Gastroesophageal sphincter (tissue), 4 donors: ENCODE measurements around the gene DNAH11. TPM values are rescaled to one million over a fixed set of nuclear protein-coding genes. Genes with fewer than 3 reads are reported as not detected.
A peak's percentile ranks its signal among the peaks of the same experiment; 100 is the strongest.
"Not testable (repeated sequence)": the region's sequence is repeated elsewhere in the genome, so short reads cannot be mapped to it uniquely, and the experiment has no call there.

Source experiments
- ATAC-seq: fragments of 150-250 bp; one replicate; pipeline ENCODE4 v1.9.1; 2016; ENCODE audit warnings: mild to moderate bottlenecking, moderate library complexity
- H3K27ac ChIP-seq, 4 donors: fragments of 200-600 bp; sonication (generic) in 3 of 4; 1 replicate in 3 of 4; 2 replicates in 1 of 4; pipeline ENCODE4 v1.5.1; 2016 to 2019
- H3K27me3 ChIP-seq: fragments of 200-600 bp; sonication (generic); one replicate; pipeline ENCODE4 v1.5.1; 2019
- H3K36me3 ChIP-seq, 2 donors: fragments of 200-600 bp; sonication (generic); one replicate each; pipeline ENCODE4 v1.5.1; 2019; ENCODE audit warnings: control low read depth in 1 of 2
- H3K4me1 ChIP-seq, 3 donors: fragments of 200-600 bp; sonication (generic); 1 replicate in 2 of 3; 2 replicates in 1 of 3; pipeline ENCODE4 v1.5.1; 2016 to 2019; ENCODE audit warnings: control low read depth in 2 of 3
- H3K4me3 ChIP-seq, 2 donors: fragments of 200-600 bp; sonication (generic); one replicate each; pipeline ENCODE4 v1.5.1; 2019; ENCODE audit warnings: mild to moderate bottlenecking in 1 of 2, moderate library complexity in 1 of 2
- H3K9me3 ChIP-seq, 3 donors: fragments of 200-600 bp; sonication (generic); one replicate each; pipeline ENCODE4 v1.5.1; 2017 to 2019; ENCODE audit warnings: control low read depth in 2 of 3
- EP300 ChIP-seq: sonication (generic); formaldehyde crosslinking; IDR thresholded peaks from one replicate; pipeline ENCODE4 v1.6.1; 2017; ENCODE audit warnings: antibody characterized with exemption, mild to moderate bottlenecking
- POLR2A ChIP-seq, 2 donors: fragments of 450-650 bp; IDR thresholded peaks; one replicate each; pipeline ENCODE4 v1.6.1; 2017; ENCODE audit warnings: antibody characterized with exemption in 2 of 2, mild to moderate bottlenecking in 2 of 2, moderate library complexity in 1 of 2
- POLR2AphosphoS5 ChIP-seq: sonication (generic); formaldehyde crosslinking; IDR thresholded peaks from one replicate; pipeline ENCODE4 v1.6.1; 2017; ENCODE audit warnings: antibody characterized with exemption
- WGBS, 2 donors: methylation state at CpG; one replicate each; pipeline ENCODE4 v1.1.5; 2018; ENCODE audit warnings: low coverage in 1 of 2; 5-methylcytosine and 5-hydroxymethylcytosine counted together
- total RNA-seq, 4 donors: library from RNA; depleted of rRNA; stranded (reverse); fragments of >200 nt; gene quantifications; one replicate each; pipeline ENCODE4 v1.1.0, GENCODE V29; 2016
- TF ChIP-seq, protein P1 (sequence below), 4 experiments: fragments of 200-600 bp in 2 of 4; fragments of 450-650 bp in 2 of 4; sonication (generic) in 1 of 4; IDR thresholded peaks; one replicate each; pipeline ENCODE4 v1.5.1; 2017 to 2019; ENCODE audit warnings: antibody characterized with exemption in 4 of 4, mild to moderate bottlenecking in 2 of 4, moderate library complexity in 2 of 4

Gene DNAH11
- total RNA-seq, 4 donors from 2014 or later = 6.9 to 31.8 (median 10.4) TPM

DNA sequence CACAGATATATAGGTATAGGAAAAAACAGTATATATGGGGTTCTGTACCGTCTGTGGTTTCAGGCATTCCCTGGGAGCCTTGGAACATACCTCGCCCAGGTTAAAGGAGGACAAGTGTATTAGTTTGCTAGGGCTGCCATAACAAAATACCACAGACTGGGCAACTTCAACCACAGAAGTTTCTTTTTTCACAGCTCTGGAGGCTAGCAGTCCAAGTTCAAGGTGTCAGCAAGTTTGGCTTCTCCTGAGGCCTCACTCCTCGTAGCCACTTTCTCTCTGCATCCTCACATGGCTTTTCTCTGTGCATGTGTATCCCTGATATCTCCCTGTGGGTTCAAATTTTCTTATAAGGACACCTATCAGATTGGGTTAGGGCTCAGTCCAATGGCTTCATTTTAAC is 189.1 kb downstream of the DNAH11 start:
- Histone ChIP-seq H3K9me3 (no peaks in the 10 kb centered on the region), H3K27ac (no peak overlapping the region), H3K27me3 (no peaks in the 10 kb centered on the region), H3K36me3 (no peaks in the 10 kb centered on the region), H3K4me1 (no peaks in the 10 kb centered on the region), H3K4me3 (no peak overlapping the region)
- TF ChIP-seq POLR2AphosphoS5 = no peak
- TF ChIP-seq EP300 = no peak
- no peak for ATAC-seq
- WGBS, 2 donors = 78 to 100% methylated on average over 2 to 3 of the region's 3 CpGs

DNA sequence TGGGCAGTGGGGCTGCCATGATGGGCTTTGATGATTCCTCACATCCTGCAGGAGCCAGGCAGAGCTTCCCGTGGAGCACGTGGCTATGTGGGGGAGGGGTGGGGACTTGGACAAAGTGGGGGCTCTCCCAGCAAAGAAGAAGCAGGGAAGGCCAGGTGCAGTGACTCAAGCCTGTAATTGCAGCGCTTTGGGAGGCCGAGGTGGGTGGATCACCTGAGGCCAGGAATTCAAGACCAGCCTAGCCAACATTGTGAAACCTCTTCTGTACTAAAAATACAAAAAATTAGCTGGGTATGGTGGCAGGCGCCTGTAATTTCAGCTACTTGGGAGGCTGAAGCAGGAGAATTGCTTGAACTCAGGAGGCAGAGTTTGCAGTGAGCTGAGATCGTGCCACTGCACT is 190.1 kb downstream of the DNAH11 start:
- H3K27me3 ChIP-seq, H3K27ac ChIP-seq, H3K36me3 ChIP-seq, H3K9me3 ChIP-seq, ATAC-seq, H3K4me3 ChIP-seq, H3K4me1 ChIP-seq: not testable (repeated sequence)
- WGBS, 2 donors = 84 to 100% methylated on average over 1 to 3 of the region's 6 CpGs

DNA sequence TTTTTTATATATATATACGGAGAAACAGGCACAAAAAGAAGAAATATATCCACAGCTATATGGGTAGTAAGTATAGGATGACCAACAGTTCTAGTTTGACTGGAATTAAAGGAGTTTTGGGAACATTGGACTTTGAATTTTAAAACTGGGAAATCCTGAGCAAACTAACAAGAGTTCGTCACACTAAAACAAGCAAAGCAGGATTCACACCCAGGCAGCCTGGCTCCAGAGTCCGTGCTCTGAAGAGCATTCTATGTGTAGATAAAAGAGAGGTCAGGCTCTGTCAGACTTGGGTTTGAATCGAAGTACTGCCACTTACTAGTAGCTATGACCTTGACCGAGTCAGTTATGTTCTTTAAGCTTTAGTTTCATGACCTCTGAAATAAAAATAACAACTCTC is 191.0 kb downstream of the DNAH11 start:
- no peaks in the 10 kb centered on the region for H3K4me1 ChIP-seq
- TF ChIP-seq, protein P1, sequence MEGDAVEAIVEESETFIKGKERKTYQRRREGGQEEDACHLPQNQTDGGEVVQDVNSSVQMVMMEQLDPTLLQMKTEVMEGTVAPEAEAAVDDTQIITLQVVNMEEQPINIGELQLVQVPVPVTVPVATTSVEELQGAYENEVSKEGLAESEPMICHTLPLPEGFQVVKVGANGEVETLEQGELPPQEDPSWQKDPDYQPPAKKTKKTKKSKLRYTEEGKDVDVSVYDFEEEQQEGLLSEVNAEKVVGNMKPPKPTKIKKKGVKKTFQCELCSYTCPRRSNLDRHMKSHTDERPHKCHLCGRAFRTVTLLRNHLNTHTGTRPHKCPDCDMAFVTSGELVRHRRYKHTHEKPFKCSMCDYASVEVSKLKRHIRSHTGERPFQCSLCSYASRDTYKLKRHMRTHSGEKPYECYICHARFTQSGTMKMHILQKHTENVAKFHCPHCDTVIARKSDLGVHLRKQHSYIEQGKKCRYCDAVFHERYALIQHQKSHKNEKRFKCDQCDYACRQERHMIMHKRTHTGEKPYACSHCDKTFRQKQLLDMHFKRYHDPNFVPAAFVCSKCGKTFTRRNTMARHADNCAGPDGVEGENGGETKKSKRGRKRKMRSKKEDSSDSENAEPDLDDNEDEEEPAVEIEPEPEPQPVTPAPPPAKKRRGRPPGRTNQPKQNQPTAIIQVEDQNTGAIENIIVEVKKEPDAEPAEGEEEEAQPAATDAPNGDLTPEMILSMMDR (IDR thresholded peaks at IDR 0.05) = no peak
- TF ChIP-seq EP300 (no peak), POLR2AphosphoS5 (no peak), POLR2A (IDR thresholded peaks at IDR 0.05) (no peak)

DNA sequence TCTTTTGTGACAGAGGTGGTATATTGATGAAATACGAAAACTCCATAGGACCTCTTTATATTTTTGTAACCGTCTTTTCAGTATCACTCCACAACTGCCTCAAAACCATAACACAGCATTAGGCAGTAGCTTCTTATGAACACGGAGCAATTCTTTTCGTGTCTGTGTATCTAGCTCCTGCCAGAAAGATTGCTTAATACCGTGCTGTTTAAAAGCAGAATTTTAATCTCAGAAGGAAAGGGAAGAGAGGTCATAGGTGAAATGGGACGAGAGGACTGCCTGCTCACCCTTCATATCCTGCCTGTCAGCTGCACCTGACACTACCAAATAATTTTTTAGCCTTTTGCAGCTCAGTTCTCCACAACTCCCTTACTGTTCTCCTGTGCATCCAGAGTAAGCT is 200.7 kb downstream of the DNAH11 start:
- Histone ChIP-seq H3K36me3 (peaks cover 0 to 9% of the 10 kb centered on the region in 2 donors), H3K27ac (peak overlapping the region in 1 of 4 donors; percentile 37), H3K9me3 (no peaks in the 10 kb centered on the region), H3K27me3 (no peaks in the 10 kb centered on the region), H3K4me3 (no peak overlapping the region), H3K4me1 (peaks cover 0 to 10% (median 0%) of the 10 kb centered on the region in 3 donors)
- TF ChIP-seq EP300 (no peak), POLR2AphosphoS5 (no peak), POLR2A (IDR thresholded peaks at IDR 0.05) (no peak)
- TF ChIP-seq, protein P1 (IDR thresholded peaks at IDR 0.05) = no peak
- peak; percentile 57 for ATAC-seq
- WGBS, 2 donors = 29% methylated on average over 6 of the region's 6 CpGs

More for the DNA sequence above, 191.0 kb downstream of the DNAH11 start:
- WGBS, 2 donors = 69 to 95% methylated on average over 5 of the region's 5 CpGs
- Histone ChIP-seq H3K27ac (no peak overlapping the region), H3K27me3 (no peaks in the 10 kb centered on the region), H3K4me3 (no peak overlapping the region), H3K36me3 (peaks cover 0 to 4% of the 10 kb centered on the region in 2 donors), H3K9me3 (no peaks in the 10 kb centered on the region)
- no peak for ATAC-seq

DNA sequence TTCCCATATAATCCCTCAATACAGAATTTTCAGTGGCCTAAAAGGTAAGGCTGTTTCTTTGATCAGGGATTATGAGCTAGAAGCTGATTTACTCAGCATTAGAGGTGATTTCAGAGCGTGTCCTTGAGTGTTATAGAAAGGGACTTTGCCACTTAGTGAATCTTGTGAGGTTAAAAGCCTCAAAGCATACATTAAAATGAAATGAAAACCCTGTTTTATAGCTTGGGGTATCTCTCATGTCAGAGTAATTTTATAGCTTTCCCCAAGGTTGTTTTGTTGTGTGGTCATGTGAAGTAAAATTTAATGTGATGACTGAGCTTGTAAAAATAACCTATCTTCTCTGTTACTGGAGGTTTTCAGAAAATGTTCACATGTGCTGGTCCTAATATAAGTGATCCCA is 204.1 kb downstream of the DNAH11 start:
- Histone ChIP-seq H3K4me1 (peaks cover 0 to 10% (median 0%) of the 10 kb centered on the region in 3 donors), H3K4me3 (no peak overlapping the region), H3K36me3 (peaks cover 0 to 18% of the 10 kb centered on the region in 2 donors), H3K9me3 (no peaks in the 10 kb centered on the region), H3K27me3 (no peaks in the 10 kb centered on the region), H3K27ac (no peak overlapping the region)
- WGBS, 2 donors = 100% methylated on average over 1 of the region's 1 CpG
- TF ChIP-seq, protein P1 (IDR thresholded peaks at IDR 0.05) = no peak
- TF ChIP-seq EP300 = no peak
- TF ChIP-seq POLR2A (IDR thresholded peaks at IDR 0.05) = no peak
- no peak for TF ChIP-seq POLR2AphosphoS5
- no peak for ATAC-seq

DNA sequence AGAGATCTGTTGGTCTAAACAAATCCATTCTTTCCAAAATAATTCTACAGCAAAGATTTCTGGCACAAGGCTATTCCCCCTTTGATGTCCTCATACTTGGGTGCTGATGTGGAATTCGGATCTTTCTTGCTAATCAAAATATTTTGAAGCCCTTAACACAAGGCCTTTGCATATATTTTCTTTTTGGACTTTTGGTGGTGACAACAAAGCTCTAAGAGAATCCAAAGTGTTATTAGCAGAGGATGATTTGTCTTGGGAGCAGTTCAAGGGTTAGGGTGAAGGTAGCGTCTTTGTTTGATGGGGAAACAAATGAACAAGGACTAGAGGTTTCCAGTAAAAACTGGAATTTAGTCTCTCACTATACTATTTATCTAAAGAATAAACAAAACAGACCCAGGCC is 205.0 kb downstream of the DNAH11 start:
- 75 to 86% methylated on average over 2 of the region's 2 CpGs for WGBS, 2 donors
- Histone ChIP-seq H3K27ac (no peak overlapping the region), H3K36me3 (peaks cover 0 to 18% of the 10 kb centered on the region in 2 donors), H3K4me3 (no peak overlapping the region), H3K4me1 (peaks cover 0 to 10% (median 0%) of the 10 kb centered on the region in 3 donors), H3K27me3 (no peaks in the 10 kb centered on the region), H3K9me3 (no peaks in the 10 kb centered on the region)
- ATAC-seq = no peak
- TF ChIP-seq POLR2AphosphoS5 (no peak), POLR2A (IDR thresholded peaks at IDR 0.05) (no peak), EP300 (no peak)
- TF ChIP-seq, protein P1 (IDR thresholded peaks at IDR 0.05) = no peak
